ENCODE measurements around the gene COQ9.
"Not testable (repeated sequence)": the region's sequence is repeated elsewhere in the genome, so short reads cannot be mapped to it uniquely, and the experiment has no call there.

The COQ9 gene

GRCh38 chr16:57427824-57428223, 19.5 kb upstream of the COQ9 start:
- DNase-seq, result no peak

- no peak for DNase-seq
Measured at GRCh38 chr16:57430955-57431354, 16.3 kb upstream of the COQ9 start.

DNA sequence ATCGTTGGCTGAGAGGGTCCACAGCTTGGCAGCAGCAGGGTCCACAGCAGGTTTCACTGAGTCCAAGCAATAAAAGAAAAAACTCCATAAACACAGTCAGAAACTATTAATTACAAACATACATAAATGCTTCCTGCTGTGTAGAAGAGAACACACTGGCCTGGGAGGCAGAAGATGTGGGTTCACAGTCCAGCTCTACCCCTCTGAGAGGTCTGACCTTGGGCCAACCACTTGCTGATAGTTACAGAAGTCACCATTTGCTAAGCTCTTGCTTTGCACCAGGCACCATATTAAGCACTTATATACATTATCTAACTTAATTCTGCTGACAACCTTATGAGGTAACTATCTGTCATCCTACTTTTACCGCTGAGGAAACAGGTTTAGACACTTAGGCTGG, 14.8 kb upstream of the COQ9 start:
- no peak for DNase-seq

- DNase-seq, result no peak
Measured at GRCh38 chr16:57432989-57433388, 14.3 kb upstream of the COQ9 start.

DNA sequence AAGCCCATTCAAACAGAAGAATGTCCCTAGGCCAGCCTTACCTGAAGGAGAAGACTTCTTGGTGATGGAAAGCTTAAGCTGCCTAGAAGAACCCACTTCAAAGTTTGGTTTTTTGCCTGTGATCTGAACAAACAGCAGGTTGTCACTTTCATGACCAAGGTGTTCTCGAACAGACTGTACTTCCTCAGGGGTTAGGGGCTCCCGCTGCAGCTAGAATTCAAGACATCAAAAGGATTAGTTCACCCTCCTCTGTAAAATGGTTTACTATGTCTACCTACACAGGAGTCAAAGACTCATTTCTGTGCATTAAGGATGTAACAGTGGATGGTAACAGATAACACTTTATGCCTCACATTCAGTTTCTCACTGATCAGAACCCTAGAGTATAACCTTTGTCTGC, 13.3 kb upstream of the COQ9 start:
- DNase-seq, result peak; percentile 13

DNA sequence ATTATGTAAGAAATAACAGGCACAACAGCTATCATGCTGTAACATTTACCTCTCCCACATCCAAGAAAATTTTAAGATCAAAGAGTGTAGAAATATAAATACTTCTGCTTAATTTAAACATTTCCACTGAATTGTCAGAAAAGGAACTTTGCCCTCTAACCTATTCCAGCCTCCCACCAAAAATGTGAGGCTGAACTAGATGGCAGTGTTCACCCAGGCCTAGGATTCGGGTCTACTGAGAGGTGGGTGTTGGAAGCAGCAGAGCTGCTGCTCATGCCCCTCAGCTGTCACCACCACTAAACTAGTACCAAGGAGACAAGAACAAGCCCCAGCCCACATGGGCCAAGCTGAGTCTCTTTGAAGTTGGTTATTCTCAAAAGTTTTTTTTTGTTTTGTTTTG, 11.4 kb upstream of the COQ9 start:
- no peak for DNase-seq

- not testable (repeated sequence) for DNase-seq
Measured at GRCh38 chr16:57439947-57440346, 7.3 kb upstream of the COQ9 start.

DNA sequence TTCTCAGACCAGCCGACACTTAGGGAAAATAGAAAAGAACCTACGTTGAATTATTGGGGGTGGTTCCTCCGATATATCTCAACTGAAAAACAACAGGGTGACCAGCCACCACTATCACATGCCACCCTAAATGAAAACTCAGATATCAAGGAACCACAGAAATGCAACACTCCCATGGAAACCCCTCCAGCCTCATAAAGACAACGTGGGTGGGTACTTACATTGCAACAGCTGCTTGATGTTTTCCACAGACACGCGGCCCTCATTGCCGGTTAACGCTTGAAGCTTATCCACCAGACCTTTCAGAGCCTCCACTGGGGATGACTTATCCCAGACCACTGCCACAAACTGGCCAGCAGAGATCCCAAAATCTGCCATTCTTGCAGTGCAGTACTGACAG, 6.7 kb upstream of the COQ9 start:
- not testable (repeated sequence) for DNase-seq

GRCh38 chr16:57444711-57445110, 2.6 kb upstream of the COQ9 start:
- no peak for DNase-seq

GRCh38 chr16:57445510-57445909, 1.8 kb upstream of the COQ9 start:
- no peak for DNase-seq

- DNase-seq, result peak; percentile 24
Measured at GRCh38 chr16:57446531-57447185, 621 bp upstream of the COQ9 start.

DNA sequence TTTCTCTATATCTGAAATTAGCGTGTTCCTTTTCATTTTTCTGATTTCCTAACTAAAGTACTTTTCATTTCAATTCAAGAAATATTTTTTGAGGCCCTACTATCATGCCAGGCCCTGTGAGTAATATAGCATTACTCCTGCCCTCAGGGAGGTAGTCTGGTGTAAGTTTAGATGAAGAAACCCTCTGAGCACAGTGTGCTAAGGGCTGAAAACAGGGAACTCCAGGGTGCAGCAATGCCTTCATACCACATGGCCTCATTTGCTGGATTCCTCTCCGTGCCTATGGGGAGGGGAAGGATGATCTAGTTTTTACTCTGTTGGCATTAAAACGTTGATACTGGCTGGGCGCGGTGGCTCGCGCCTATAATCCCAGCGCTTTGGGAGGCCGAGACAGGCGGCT, 4.7 kb downstream of the COQ9 start:
- DNase-seq, result no peak

DNA sequence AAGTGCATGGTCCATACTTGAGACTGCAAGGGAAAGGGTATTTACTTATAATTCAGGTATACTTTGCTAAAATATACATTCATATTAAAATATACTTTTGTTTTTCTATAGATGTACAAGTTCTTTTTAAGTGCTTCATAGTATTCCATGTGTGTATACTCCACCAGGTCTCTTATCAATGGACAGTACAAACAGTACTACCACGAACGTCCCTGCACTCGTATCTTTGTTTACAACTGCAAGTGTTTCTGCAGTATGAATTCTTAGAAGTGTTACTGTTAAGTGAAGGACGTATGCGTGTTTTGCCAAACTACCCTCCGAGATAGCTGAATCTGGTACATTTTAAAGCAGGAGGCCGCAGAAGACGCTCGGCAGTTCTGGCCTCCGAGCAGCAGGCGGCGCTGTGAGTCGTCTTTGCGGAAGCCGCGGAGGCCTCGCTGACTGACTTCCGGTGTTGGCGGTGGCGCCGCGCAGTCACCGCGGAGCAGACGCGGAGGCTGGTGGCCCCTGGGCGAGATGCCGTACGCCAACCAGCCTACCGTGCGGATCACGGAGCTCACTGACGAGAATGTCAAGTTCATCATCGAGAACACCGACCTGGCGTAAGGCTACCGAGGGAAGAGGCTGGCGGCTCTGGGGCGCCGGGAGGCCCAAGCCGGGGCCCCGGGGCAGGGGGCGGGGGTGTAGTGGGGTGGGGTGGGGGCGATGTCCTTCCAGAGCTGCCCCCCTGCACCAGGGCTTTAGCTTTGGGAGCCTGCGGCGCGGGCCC, 15.1 kb downstream of the COQ9 start, which contains the start of gene POLR2C:
Gene POLR2C (plus strand): TSS at position 471 of the 769 bp plus-strand sequence. CDS start 46 bp downstream, at position 517.
- DNase-seq, result peak; percentile 94

GRCh38 chr16:57462978-57463362, 15.7 kb downstream of the COQ9 start:
- no peak for DNase-seq

GRCh38 chr16:57464523-57464922, 17.2 kb downstream of the COQ9 start:
- DNase-seq, result no peak

GRCh38 chr16:57468346-57468745, 21.1 kb downstream of the COQ9 start:
- no peak for DNase-seq

DNA sequence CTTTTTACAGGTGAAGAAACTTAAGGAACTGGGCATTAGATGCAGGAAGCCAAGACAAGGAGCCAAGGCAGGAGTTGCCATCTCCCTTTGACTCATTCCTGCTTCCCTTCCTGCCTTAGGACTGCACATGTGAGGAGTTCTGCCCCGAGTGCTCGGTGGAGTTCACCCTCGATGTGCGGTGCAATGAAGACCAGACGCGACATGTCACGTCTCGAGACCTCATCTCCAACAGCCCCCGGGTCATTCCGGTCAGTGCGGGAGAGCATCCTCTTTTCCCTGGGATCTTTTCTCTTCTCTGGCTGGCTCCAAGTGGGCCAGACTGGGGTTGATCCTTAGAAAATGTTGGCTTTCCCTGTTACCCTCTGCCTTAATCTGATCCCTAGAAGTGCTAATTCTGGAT, 21.8 kb downstream of the COQ9 start:
- no peak for DNase-seq

DNA sequence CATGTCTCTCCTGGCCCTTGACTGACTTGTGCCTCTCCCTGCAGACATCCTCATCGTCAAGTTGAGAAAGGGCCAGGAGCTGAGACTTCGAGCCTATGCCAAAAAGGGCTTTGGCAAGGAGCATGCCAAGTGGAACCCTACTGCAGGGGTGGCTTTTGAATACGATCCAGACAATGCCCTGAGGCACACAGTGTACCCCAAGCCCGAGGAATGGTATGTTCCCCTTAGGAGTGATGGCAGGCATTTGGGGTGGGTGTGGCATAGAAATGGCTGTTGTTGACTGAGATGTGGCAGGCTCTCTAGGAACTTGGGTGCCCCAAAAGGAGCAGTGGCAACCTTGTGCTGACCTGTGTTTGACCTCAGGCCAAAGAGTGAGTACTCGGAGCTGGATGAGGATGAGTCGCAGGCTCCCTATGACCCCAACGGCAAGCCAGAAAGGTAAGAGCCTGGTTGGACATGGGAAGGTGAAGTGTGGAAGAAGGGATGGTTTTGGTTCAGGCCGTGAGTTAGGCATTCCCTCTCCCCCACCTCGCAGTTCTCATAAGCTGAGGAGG, 22.7 kb downstream of the COQ9 start:
- no peak for DNase-seq

GRCh38 chr16:57470711-57471110, 23.4 kb downstream of the COQ9 start:
- no peak for DNase-seq

- DNase-seq, result no peak
Measured at GRCh38 chr16:57471209-57471608, 23.9 kb downstream of the COQ9 start.

GRCh38 chr16:57471852-57472664, 24.8 kb downstream of the COQ9 start:
- no peak for DNase-seq

DNA sequence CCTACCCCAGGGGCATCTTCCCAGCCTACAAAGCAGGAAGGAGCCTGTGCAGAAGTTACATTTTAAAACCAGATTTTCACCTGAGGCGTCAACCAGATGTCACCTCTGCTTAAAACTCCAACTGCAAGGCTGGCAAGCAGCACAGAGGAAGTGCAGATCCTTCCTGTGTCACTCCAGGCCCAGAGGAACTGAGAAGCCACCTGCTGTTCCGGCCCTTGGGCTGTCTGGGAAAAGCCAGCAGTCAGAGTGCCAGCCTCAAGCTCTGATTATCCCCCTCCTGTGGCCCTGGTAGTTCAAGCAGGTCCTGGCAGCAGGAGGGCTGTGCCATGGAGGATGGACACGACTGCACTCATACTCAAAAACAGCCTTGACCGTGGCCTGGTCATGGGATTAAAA, 25.4 kb downstream of the COQ9 start:
- DNase-seq, result no peak

- no peak for DNase-seq
Measured at GRCh38 chr16:57473176-57473840, 26.0 kb downstream of the COQ9 start.

Measured in CD4-positive, alpha-beta T cell treated with Interleukin-12 subunit alpha and Interleukin-12 subunit beta, for 1 hour (primary cell).